ENCODE results near the gene HTRA3. TPM values are rescaled to one million over a fixed set of nuclear protein-coding genes. Genes with fewer than 3 reads are reported as not detected.

The HTRA3 gene
- total RNA-seq, 1 donor from 2014 or later = not detected

DNA sequence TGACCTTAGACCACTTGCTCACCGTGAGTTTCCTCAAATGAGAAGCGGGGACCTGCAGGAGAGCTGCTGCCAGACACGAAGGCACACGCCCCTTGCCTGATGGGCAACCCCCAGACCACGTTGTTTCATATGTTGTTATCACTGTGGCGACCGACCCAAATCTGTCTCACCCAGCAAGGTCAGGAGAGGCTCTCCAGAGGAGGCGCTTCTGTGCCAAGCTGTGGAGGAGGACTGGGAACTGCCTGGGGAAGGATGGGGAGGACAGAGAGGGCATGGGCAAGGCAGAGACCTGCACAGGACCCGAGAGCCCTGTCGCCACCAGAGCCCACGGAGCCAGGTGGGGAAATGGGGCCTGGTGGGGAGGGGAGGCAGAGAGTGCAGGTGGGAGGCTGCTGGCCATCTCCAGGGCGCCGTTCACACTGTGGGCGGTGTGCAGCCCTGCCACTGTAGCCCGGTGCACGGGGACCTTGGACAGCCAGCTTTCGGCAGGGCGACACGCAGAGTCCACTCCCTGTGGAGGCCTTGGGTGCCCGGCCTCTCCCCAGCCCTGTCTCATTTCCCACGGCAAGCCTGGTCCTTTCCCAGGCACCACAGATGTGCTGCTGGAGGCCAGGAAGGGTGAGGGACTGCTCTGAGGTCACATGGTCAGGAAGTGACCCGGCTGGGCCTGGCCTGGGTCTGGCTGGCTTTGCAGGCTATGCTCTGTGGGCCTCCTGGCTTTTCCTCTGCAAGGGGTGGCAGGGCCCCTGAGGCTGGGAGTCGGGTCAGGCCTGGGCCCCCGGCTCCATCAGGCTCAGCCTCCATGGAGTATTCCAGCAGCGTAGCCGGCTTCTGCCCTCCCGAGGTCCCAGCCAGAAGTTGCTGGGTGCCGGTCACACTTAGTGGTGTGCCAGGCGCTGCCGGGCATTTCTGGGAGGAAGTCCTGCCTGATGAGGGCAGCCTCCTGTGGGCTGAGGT lies 3.2 kb downstream of the HTRA3 start:
- POLR2A ChIA-PET = no interaction called here

DNA sequence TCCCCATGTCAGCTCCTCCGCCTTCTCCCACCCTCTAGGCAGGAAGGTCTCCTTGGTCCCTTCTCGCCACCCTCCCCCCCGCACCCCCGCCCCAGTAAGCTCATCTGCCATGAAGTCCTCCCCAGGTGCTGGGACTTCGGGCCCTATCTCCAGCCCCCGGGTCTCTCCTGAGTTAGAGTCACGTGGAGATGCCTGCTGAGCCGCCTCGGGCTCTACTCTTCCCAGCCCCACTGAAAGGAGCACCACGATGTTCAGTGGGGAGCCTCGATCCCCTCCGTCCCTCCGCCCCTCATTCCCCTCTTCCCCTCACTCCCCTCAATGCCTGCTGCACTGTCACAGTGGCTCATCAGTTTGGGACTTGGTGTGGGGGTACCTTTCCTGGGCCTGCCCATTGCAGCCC lies 3.9 kb downstream of the HTRA3 start:
- Mint-ChIP-seq H3K36me3 (ENCODE audit: low read depth) (no peaks in the 10 kb centered on the region), H3K9me3 (no peaks in the 10 kb centered on the region), H3K27me3 (peaks cover 33% of the 10 kb centered on the region), H3K4me3 (no peak overlapping the region), H3K4me1 (no peaks in the 10 kb centered on the region), H3K27ac (no peak overlapping the region)
- TF ChIP-seq, protein P1, sequence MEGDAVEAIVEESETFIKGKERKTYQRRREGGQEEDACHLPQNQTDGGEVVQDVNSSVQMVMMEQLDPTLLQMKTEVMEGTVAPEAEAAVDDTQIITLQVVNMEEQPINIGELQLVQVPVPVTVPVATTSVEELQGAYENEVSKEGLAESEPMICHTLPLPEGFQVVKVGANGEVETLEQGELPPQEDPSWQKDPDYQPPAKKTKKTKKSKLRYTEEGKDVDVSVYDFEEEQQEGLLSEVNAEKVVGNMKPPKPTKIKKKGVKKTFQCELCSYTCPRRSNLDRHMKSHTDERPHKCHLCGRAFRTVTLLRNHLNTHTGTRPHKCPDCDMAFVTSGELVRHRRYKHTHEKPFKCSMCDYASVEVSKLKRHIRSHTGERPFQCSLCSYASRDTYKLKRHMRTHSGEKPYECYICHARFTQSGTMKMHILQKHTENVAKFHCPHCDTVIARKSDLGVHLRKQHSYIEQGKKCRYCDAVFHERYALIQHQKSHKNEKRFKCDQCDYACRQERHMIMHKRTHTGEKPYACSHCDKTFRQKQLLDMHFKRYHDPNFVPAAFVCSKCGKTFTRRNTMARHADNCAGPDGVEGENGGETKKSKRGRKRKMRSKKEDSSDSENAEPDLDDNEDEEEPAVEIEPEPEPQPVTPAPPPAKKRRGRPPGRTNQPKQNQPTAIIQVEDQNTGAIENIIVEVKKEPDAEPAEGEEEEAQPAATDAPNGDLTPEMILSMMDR (IDR thresholded peaks at IDR 0.05) = no peak
- no peak for ATAC-seq (ENCODE audit: low read depth)
- DNase-seq = no peak
- ChIA-PET POLR2A (no interaction called here), CTCF (no interaction called here)
- intact Hi-C loops (cut with micrococcal nuclease) = no loop called here

More for the DNA sequence above, 3.2 kb downstream of the HTRA3 start:
- intact Hi-C loops (cut with micrococcal nuclease) = no loop called here
- no peak overlapping the region for H3K27ac Mint-ChIP-seq
- CTCF ChIA-PET = no interaction called here
- H3K4me1 Mint-ChIP-seq = no peaks in the 10 kb centered on the region
- no peak for DNase-seq
- H3K9me3 Mint-ChIP-seq = no peaks in the 10 kb centered on the region
- no peaks in the 10 kb centered on the region for H3K36me3 Mint-ChIP-seq (ENCODE audit: low read depth)
- H3K27me3 Mint-ChIP-seq = peaks cover 35% of the 10 kb centered on the region
- no peak for ATAC-seq (ENCODE audit: low read depth)
- TF ChIP-seq, protein P1 (IDR thresholded peaks at IDR 0.05) = no peak
- H3K4me3 Mint-ChIP-seq = no peak overlapping the region

DNA sequence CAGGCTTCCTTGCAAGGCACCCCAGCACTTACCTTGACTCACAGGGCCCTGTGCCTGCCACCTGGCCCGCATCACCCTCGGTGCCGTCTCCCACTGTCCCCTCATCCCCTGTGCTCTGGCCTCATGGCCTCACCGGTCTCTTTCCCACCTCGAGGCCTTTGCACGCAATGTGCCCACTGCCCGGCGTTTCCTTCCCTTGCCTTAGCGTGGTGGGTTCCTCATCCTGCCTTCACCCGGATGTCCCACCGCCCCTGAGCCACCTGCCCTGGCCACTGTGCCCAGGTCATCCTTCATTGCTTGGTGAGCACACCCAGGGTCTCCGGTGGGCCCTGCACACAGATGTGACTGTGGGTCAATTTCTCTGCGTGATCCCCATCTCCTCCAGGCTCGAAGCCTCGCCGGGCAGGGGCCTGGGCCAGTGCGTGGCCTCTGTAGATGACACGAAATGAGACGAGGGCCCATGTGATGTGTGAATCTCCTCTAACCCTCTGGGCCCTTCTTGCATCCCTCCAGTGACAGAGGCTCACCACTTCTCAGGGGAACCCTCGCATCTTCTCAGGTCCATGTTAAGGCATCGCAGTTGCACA lies 4.6 kb downstream of the HTRA3 start:
- no peak for ATAC-seq (ENCODE audit: low read depth)
- no peak overlapping the region for H3K27ac Mint-ChIP-seq
- POLR2A ChIA-PET = no interaction called here
- peaks cover 26% of the 10 kb centered on the region for H3K27me3 Mint-ChIP-seq
- H3K9me3 Mint-ChIP-seq = no peaks in the 10 kb centered on the region
- no peaks in the 10 kb centered on the region for H3K4me1 Mint-ChIP-seq
- CTCF ChIA-PET = no interaction called here
- intact Hi-C loops (cut with micrococcal nuclease) = no loop called here
- TF ChIP-seq, protein P1 (IDR thresholded peaks at IDR 0.05) = no peak
- no peaks in the 10 kb centered on the region for H3K36me3 Mint-ChIP-seq (ENCODE audit: low read depth)
- no peak for DNase-seq
- H3K4me3 Mint-ChIP-seq = no peak overlapping the region

DNA sequence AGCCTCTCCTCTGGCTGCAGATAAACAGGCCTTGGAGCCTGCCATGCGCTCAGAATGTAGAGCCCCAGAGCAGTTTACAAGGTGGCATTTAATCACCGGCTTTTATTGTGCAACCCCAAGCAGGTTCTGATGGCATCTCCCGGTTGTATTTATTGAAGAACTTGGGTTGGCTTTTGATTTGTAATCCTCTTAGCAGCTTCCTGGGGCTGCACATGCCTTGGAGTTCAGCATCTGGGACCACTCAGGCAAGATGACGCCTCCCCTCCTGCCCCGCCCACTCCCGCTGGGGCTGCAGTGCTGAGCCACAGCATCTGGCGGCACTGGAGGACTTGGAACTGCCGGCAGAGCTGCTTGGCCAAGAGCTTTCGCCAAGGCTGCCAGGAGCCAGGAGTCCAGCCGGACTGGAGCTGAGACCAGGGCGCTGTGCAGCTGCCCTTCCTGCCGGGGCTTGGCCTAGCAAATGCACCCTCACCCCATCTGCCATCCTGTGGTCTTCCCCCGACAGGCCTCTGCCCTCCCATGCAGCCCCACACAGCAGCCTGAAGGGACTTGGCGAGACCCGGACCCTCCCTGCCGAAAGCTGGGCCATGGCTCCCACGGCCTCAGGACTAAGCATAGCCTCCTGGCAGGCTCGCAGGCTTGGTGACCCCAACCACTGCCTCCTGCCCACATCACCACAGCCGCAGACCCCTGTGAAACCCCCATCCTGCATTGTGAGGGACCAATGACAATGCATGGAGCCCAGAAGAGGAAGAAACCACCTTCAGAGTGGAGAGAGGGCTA lies 5.4 kb downstream of the HTRA3 start:
- Mint-ChIP-seq H3K27ac (no peak overlapping the region), H3K4me1 (no peaks in the 10 kb centered on the region), H3K27me3 (peaks cover 24% of the 10 kb centered on the region), H3K9me3 (no peaks in the 10 kb centered on the region), H3K4me3 (no peak overlapping the region), H3K36me3 (ENCODE audit: low read depth) (no peaks in the 10 kb centered on the region)
- CTCF ChIA-PET = no interaction called here
- DNase-seq = no peak
- intact Hi-C loops (cut with micrococcal nuclease) = no loop called here
- TF ChIP-seq, protein P1 (IDR thresholded peaks at IDR 0.05) = no peak
- POLR2A ChIA-PET = no interaction called here
- ATAC-seq (ENCODE audit: low read depth) = no peak

DNA sequence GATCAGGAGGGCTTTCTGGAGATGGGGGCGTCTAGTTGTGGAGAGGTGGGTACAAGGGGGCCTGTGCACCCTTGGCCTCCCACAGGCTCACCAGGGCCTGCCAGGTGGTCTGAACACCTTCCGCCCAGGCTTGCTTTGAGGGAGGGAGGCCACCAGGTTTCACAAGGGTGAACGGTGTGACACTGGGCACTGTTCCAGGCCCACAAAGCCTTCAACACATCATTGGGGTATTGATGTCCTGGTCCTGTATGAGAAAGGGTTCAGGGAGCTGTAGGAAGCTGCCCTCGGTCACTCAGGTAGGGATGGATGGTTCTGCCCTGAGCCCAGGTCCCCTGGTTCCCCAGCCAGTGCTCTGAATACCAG lies 6.0 kb downstream of the HTRA3 start:
- Mint-ChIP-seq H3K27ac (no peak overlapping the region), H3K4me1 (no peaks in the 10 kb centered on the region), H3K9me3 (no peaks in the 10 kb centered on the region), H3K27me3 (peaks cover 23% of the 10 kb centered on the region), H3K4me3 (no peak overlapping the region), H3K36me3 (ENCODE audit: low read depth) (no peaks in the 10 kb centered on the region)
- intact Hi-C loops (cut with micrococcal nuclease) = no loop called here
- CTCF ChIA-PET = no interaction called here
- TF ChIP-seq, protein P1 (IDR thresholded peaks at IDR 0.05) = no peak
- DNase-seq (no peak), ATAC-seq (ENCODE audit: low read depth) (no peak)
- POLR2A ChIA-PET = no interaction called here
